NCI-H82 (cell line): Measurements from ENCODE around the gene R3HDM2.
"Not testable (repeated sequence)": the region's sequence is repeated elsewhere in the genome, so short reads cannot be mapped to it uniquely, and the experiment has no call there.

Source experiments
- DNase-seq: peaks from one replicate; lab custom pipeline; 2025; lab: John Stamatoyannopoulos, UW

R3HDM2 gene

DNA sequence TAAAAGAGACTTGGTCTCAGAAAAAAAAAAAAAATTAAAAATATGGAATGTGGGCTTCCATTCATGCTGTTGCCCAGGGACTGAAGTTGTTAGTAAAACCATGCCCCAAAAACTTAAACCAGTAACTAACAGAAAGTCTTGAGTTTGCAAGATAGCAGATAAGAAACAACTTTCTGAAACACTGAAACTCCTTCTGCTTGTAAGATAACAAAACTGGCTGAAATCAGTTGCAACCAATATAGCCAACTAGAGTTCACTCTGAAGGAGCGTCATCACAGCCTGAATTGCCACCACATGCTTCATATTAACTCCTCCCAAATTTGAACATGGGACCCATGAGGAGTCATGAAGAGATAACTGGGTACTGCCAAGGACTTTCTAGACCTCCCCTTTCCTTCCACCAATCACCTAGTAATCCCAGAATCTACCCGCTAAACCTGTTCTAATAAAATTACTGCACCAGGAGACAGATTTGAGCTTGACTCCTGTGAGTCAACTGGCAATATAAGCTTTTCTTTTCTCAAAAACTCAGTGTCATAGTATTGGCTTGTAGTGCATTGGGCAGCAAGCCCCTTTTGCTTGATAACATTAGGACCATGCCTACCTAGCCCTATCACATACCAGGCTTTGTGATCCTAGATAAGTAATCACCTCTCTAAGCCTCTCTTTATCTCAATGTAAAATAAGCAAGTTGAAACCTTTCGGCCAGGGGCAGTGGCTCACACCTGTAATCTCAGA lies 53.6 kb downstream of the R3HDM2 start:
- no peak for DNase-seq

DNA sequence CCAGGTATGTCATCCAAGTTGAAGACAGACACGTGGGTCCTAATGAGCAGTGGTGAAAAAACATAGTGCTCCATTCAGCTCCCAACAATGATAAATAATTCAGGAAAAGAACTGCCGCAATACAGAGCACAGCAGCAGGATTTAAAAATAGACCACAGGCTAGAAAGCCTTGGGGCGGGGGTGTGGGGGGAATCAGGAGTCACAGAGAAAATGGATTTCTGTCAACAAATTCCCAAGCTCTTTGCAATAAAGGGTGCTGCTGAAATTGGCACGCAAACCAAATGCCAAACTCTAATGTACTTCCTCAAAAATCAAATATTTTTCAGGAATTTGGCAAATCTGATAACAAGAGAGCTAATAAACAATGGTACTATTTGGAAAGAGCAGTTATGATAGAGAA lies 58.6 kb downstream of the R3HDM2 start:
- DNase-seq: no peak

DNA sequence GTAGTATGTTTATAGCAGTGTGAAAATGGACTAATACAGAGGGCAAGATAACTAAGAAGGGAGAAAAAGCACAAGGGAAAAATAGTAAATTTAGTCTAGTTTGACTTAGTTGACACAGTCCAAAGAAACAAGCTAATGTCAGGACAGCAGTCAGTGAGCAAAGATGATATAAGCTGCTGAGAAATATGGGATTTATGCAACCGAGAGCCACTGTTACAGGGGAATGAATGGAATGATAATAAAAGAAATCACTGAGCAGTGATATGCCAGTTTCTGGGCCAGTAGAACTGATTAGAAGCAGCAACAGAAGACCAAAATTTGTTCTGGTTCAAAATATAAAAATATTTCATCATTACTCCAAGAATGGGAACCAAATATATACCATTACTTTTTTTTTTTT lies 60.1 kb downstream of the R3HDM2 start:
- DNase-seq: no peak

GRCh38 chr12:57370072-57370471 lies 60.8 kb downstream of the R3HDM2 start:
- DNase-seq: peak; percentile 28

- DNase-seq: no peak
Measured at GRCh38 chr12:57369202-57369601, 61.6 kb downstream of the R3HDM2 start.

- DNase-seq: no peak
Measured at GRCh38 chr12:57368349-57369095, 62.3 kb downstream of the R3HDM2 start.

DNA sequence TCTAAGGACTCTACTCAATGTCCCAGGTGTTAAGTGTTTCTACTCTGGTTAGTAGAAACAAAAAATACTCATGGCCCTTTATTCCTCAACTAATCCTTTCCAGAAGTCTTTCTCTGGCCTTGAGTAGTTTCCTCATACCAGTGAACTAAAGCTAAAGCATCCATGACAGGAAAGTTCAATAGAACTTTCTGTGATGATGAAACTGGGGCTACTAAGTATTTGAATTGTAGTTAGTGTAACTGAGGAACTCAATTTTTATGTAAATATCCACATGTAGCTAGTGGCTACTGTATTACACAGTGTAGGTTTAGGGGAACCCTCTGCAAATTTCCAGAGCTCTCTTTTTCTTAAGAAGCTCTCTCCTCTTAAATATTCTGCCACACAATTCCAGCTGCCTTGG lies 63.7 kb downstream of the R3HDM2 start:
- no peak for DNase-seq

- no peak for DNase-seq
Measured at GRCh38 chr12:57366315-57366714, 64.5 kb downstream of the R3HDM2 start.

DNA sequence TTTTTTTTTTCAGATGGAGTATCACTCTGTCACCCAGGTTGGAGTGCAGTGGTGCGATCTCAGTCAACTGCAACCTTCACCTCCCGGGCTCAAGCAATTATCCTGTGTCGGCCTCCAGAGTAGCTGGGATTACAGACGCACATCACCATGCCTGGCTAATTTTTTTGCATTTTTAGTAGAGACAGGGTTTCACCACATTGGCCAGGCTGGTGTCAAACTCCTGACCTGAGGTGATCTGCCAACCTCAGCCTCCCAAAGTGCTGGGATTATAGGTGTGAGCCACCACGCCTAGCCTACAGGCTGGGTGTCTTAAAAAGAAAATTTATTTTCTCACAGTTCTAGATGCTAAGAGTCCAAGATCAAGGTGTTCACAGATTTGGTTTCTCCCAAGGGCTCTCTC lies 66.7 kb downstream of the R3HDM2 start:
- DNase-seq: not testable (repeated sequence)

DNA sequence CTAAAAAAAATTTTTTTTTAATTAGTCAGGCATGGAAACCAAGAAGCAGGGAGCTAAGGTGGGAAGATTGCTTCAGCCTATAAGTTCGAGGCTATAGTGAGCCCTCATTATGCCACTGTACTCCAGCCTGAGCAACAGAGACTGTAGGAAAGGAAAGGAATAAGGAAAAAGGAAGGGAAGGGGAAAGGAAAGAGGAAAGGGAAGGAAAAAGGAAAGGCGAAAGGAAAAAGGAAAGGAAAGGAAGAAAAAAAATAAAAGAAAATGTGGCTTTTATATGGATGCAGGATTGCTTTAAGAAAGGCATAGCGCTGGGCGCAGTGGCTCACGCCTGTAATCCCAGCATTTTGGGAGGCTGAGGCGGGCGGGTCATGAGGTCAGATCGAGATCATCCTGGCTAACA lies 70.4 kb downstream of the R3HDM2 start:
- DNase-seq: no peak

DNA sequence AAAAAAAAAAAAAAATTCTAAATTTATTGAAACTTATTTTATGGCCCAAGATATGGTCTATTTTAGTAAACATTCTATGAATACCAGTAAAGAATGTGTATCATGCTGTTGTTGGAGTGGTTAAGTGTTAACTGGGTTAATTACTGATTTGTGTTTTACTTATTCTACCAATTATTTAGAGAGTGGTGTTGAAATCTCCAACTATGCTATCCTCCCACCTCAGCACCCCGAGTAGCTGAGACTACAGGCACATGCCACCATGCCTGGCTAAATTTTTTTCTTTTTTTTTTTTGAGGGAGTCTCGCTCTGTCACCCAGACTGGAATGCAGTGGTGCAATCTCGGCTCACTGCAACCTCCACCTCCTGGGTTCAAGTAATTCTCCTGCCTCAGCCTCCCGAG lies 72.2 kb downstream of the R3HDM2 start:
- DNase-seq: no peak

GRCh38 chr12:57355734-57356133 lies 75.1 kb downstream of the R3HDM2 start:
- DNase-seq: no peak

DNA sequence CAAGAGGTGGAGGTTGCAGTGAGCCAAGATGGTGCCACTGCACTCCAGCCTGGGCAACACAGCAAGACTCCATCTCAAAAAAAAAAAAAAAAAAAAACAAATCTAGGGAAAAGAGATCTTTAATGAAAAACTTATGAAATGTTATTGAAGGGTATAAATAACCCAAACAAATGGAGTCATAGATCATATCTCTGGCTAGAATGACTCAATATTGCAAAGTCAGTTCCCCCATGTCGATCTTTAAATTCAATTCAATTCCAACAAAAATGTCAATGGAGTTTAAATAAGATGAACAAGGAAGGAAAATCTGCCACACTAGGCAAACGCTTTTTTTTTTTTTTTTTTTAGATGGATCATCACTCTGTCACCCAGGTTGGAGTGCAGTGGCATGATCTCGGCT lies 78.7 kb downstream of the R3HDM2 start:
- DNase-seq: no peak

DNA sequence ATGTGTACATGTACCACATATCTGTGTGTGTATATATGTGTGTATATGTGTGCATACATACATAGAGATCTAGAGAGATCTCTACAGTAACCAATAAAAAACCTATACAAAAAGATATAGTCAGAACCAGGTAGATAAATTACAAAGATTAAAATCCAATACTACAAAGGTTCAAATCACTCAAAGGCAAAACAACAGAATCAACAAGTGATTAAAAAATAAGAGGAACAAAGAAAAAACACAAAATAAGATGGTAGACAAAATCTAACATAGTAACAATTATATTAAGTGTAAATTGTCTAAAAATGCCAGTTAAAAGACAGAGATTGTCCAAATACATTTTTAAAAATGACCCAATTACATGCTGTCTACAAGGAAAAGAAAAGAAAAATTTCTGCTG lies 83.6 kb downstream of the R3HDM2 start:
- DNase-seq: no peak

- no peak for DNase-seq
Measured at GRCh38 chr12:57343703-57344378, 87.0 kb downstream of the R3HDM2 start.

DNA sequence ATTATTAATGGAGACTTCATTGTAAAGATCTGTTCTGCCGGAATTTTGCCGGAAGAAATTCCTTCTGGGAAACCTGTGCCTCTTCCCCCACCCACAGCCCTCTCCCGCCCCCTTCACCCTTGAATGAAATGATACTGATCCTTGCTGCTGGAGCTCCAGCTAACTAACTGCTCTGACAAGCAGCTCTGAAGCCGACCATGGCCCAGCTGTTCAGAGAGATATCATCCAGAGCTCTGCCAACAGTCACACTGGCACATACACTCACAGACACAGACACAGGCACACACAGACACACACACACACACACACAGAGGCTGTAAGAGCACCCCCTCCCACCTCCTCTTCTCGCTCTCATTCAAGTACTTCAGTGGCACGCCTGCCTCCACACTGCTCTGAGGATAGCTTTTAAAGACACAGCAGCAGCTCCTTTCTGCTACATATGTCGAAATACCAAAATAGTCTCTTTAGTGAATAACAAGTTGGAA lies 88.6 kb downstream of the R3HDM2 start:
- DNase-seq: peak; percentile 48

- no peak for DNase-seq
Measured at GRCh38 chr12:57341275-57341990, 89.4 kb downstream of the R3HDM2 start.

- DNase-seq: no peak
Measured at GRCh38 chr12:57340104-57340503, 90.7 kb downstream of the R3HDM2 start.

DNA sequence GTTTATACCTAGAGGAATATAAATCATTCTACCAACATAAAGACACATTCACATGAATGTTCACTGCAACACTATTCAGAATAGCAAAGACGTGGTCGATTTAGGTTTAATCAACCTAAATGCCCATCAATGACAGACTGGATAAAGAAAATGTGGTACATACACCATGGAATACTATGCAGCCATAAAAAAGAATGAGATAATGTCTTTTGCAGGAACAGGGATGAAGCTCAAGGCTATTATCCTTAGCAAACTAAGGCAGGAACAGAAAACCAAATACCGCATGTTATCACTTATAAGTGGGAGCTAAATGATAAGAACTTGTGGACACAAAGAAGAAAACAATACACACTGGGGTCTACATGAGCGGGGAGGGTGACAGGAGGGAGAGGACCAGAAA lies 94.5 kb downstream of the R3HDM2 start:
- DNase-seq: not testable (repeated sequence)

GRCh38 chr12:57334219-57334618 lies 96.6 kb downstream of the R3HDM2 start:
- no peak for DNase-seq

GRCh38 chr12:57332646-57333312 lies 98.1 kb downstream of the R3HDM2 start:
- DNase-seq: no peak

DNA sequence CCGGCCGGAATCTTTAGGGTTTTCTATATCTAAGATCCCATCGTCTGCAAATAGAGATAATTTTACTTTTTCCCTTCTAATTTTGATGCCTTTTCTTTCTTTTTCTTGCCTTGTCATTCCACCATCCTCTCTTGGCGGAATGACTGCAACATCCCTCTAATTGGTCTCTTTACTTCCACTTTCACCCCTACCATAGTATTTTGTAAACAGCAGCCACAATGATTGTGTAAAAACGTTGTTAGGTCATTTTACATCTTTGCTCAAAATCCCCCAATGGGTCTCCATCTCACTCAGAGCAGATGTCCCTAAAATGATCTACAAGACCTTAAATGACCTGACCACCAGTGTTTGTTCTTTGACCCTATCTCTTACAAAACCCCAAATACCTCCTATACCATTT lies 99.9 kb downstream of the R3HDM2 start:
- no peak for DNase-seq
